Activated naive CD8-positive, alpha-beta T cell treated with anti-CD3 and anti-CD28 coated beads, Interleukin-2, amount 10 ng/mL, durations not matched to agents 7 days and 5 days (primary cell): ENCODE data around the gene CRB3. TPM values are rescaled to one million over a fixed set of nuclear protein-coding genes. Genes with fewer than 3 reads are reported as not detected.

ENCODE experiments used
- ATAC-seq: fragments of 150-1000 bp; cut with Tn5 transposase; one replicate; pipeline ENCODE4 v1.10.0; 2021; ENCODE audit warnings: low read depth, moderate library complexity
- POLR2A ChIA-PET: fragments of 350-600 bp; sonication (Branson Sonifier 250); formaldehyde crosslinking; loops from one replicate; lab custom pipeline; 2021; ENCODE audit warnings: antibody characterized with exemption; lab: Charles Lee
- DNase-seq: peaks from one replicate; pipeline ENCODE4 v3.0.0; 2021
- H3K27ac Mint-ChIP-seq: one replicate; pipeline ENCODE4 v1.8.0; 2022; ENCODE audit warnings: mild to moderate bottlenecking, mixed read lengths
- H3K27me3 Mint-ChIP-seq: one replicate; pipeline ENCODE4 v1.8.0; 2022; ENCODE audit warnings: mild to moderate bottlenecking, moderate library complexity, mixed read lengths
- H3K36me3 Mint-ChIP-seq: one replicate; pipeline ENCODE4 v1.8.0; 2021; ENCODE audit warnings: mild to moderate bottlenecking, mixed read lengths
- H3K4me1 Mint-ChIP-seq: one replicate; pipeline ENCODE4 v1.8.0; 2021; ENCODE audit warnings: mixed read lengths
- H3K4me3 Mint-ChIP-seq: one replicate; pipeline ENCODE4 v1.8.0; 2022; ENCODE audit warnings: mild to moderate bottlenecking, moderate library complexity, mixed read lengths
- H3K9me3 Mint-ChIP-seq: one replicate; pipeline ENCODE4 v1.8.0; 2021; ENCODE audit warnings: mixed read lengths
- total RNA-seq, 2 experiments: library from RNA; stranded (reverse); gene quantifications; one replicate each; pipeline ENCODE4 v1.2.3, GENCODE V29; 2021

The CRB3 gene, protein sequence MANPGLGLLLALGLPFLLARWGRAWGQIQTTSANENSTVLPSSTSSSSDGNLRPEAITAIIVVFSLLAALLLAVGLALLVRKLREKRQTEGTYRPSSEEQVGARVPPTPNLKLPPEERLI
- 1 to 10 TPM; 2.7 to 3.5 TPM for total RNA-seq

DNA sequence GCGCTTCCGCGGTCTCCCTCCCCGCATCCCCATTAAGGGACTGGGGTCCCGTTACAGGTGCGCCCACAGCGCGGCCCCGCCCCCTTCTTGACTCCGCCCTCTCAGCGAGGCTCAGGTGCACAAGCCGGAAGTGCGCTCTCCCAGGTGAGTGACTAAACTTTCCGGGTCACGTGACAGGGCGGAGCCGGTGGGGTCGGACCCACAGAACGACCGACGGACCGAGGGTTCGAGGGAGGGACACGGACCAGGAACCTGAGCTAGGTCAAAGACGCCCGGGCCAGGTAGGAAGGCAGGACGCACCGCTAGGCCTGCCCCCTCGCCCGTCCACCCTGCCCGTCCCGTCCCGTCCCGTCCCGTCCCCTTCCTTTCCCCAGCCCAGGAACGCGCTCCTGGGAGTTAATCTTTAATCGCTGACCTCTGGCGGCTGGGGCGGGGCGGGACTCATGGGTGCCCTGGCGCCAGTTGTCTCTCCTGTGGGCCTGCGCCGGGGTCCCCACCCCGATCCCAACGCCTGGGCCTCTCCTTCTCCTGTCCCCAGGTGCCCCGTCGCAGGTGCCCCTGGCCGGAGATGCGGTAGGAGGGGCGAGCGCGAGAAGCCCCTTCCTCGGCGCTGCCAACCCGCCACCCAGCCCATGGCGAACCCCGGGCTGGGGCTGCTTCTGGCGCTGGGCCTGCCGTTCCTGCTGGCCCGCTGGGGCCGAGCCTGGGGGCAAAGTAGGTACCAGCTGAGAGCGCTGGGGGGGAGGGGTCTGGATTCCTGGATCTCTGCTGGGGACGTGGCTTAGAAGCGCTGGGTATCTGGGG lies at the start of gene CRB3:
CRB3 (plus strand) TSS at position 202 of the 804 bp plus-strand sequence; CDS start at position 633, 431 bp downstream.
- Mint-ChIP-seq H3K4me1 (peaks cover 3% of the 10 kb centered on the region), H3K27ac (no peak within 1 kb of the TSS)
- no peak for ATAC-seq

DNA sequence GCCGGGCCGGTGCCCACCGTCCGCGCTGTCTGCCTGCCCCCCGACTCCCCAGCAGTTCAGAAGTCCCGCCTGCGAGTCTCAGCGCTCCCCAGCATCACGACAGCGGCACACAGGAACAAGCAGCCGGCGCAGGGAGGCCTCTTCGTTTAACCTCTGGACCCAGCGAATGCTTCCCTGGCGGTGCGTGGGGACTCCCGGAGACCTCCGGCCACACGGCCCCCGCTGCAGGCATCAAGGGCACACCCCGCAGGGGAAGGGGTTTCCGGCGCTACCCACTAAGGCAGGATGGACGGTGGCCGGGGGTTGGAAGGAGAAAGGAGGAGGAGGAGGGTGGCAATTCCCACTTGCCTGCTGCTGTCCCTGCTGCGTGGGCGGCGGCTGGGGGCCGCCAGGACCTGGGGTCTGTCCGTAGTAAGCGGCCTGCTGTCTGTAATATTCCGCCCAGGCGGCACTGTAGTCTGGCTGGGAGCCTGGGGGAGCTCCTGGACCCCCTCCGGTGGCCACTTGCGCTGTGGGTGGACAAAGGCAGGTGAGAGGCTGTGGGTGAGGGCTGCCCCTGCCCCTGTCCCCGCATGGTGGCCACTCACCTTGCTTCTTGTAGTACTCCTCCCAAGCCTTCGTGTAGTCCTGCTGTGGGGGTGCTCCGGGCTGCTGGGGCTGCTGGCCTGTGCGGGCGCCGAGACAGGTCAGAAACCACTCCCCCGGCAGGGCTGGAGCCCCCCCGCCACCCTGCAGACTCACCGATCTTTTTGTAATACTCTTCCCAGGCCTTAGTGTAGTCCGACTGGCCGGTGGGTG lies 49.1 kb upstream of the CRB3 start:
- DNase-seq: no peak
- H3K9me3 Mint-ChIP-seq: no peaks in the 10 kb centered on the region
- no peak overlapping the region for H3K27ac Mint-ChIP-seq
- no peak for ATAC-seq
- POLR2A ChIA-PET: no interaction called here
- H3K27me3 Mint-ChIP-seq: no peaks in the 10 kb centered on the region
- no peaks in the 10 kb centered on the region for H3K4me1 Mint-ChIP-seq
- no peak overlapping the region for H3K4me3 Mint-ChIP-seq
- peaks cover 8% of the 10 kb centered on the region for H3K36me3 Mint-ChIP-seq

More for the DNA sequence above, at the start of gene CRB3:
- POLR2A ChIA-PET: interaction anchor here (1.4 kb wide), 1 partner anchor 17 kb away, joined by 6 read pairs; the partner anchor contains the start of gene DENND1C
- Mint-ChIP-seq H3K4me3 (peak within 1 kb of the TSS; percentile 50), H3K36me3 (peaks cover 5% of the 10 kb centered on the region), H3K27me3 (no peaks in the 10 kb centered on the region), H3K9me3 (no peaks in the 10 kb centered on the region)
- peak; percentile 51 for DNase-seq

DNA sequence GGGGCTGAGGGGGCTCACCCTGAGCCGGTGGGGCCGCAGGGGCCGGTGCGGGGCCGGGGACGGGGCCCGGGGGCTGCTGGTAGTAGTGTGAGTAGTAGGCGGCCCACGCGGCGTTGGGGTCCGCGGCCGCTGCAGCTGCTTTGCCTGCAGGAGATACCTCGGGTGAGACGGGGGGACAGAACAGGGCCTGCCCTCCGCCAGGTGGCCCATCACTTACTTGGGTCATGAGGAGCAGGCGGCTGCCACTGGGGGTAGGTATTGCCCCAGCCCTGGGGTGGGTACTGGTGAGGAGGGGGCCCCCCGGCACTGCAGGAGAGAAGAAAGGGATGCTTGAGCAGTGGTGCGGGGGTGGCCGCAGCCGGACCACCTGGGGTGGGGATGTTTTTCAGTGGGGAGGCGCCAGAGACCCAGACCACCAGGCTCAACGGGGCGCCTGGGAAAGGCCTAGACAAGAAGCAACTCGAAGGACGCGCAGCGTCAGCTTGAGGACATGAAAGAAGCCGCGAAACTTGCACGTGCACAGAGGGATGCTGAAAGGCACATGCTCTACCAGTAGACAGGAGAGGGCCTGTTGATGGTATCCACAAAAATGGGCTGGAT lies 48.4 kb upstream of the CRB3 start:
- no peaks in the 10 kb centered on the region for H3K27me3 Mint-ChIP-seq
- H3K4me1 Mint-ChIP-seq: peaks cover 2% of the 10 kb centered on the region
- H3K27ac Mint-ChIP-seq: no peak overlapping the region
- H3K36me3 Mint-ChIP-seq: peaks cover 8% of the 10 kb centered on the region
- POLR2A ChIA-PET: no interaction called here
- H3K9me3 Mint-ChIP-seq: no peaks in the 10 kb centered on the region
- ATAC-seq (no peak), DNase-seq (no peak)
- H3K4me3 Mint-ChIP-seq: no peak overlapping the region

DNA sequence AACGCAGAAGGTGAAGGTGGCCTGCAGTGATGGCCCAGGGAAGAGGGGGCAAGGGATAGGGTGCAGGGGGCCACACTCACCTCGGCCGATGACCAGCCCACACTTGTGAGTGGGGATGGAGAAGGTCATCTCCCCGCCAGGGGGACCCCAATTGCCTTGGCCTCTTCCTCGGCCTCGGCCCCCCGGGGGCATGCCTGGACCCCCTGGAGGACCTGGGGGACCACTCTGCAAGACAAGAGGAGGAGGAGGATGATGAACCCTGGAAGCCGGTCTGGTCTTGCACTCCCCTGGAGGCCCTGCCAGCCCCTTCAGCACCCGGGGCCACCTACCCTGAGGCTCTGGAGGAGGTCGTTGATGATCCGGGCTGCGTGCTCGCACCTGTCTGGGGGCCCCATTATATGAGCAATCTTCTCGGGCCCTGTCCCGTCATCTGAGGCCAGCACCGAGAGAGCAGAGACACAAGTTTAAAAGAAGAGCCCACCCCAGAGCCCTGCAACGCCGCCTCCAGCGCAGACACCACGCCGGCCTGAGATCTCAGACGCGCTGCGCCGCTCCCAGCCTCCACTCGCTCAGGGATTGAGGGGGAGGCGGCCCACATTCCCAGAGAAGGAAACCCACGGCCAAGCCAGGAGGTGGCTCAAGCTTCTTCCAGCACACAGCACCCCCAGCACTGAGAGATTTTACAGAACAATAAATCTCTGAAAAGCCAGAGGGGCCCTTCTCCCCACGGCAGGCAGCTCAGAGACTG lies 47.2 kb upstream of the CRB3 start:
- Mint-ChIP-seq H3K4me1 (peaks cover 2% of the 10 kb centered on the region), H3K36me3 (peaks cover 10% of the 10 kb centered on the region), H3K27ac (no peak overlapping the region), H3K27me3 (no peaks in the 10 kb centered on the region), H3K4me3 (no peak overlapping the region), H3K9me3 (no peaks in the 10 kb centered on the region)
- DNase-seq (no peak), ATAC-seq (no peak)
- POLR2A ChIA-PET: no interaction called here

DNA sequence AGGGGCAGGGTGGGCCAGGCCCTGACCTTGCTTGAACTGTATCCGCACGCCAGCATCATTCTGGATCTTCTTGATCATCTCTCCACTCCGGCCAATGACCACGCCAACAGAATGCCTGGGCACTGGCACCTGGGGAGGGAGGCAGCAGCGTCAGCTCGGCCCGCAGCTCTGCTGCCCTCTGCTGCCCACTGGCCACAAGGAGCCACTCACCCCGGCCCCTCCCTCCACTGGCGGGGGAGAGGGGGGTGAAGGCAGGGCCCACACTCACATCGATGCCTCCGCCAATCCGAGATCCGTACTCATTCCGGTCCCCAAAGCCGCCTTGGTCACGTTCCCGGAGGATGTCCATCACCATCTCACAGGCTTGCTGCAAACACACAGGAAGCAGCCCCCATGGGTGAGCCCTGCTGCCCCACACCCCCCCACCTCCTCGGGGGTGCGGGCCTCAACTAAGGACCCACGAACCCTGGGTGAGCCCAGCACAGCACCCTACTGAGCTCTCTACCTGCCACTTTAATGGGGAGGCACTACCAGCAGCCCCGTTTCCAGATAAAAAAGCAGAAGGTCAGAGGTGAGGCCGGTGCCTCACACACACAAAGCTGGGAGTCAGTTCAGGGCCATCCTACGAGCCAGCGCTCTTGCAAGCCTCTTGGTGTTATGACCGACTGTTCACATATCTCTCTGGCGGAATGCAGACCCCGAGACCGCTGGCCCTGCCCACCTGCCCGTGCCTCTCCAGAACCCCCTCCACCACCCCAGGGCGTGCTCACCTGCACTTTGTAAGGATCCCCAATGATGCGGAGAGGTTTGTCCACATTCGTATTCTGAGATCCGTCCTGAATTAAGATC lies 46.1 kb upstream of the CRB3 start:
- peaks cover 16% of the 10 kb centered on the region for H3K36me3 Mint-ChIP-seq
- no peaks in the 10 kb centered on the region for H3K9me3 Mint-ChIP-seq
- POLR2A ChIA-PET: no interaction called here
- H3K27ac Mint-ChIP-seq: no peak overlapping the region
- no peak overlapping the region for H3K4me3 Mint-ChIP-seq
- no peak for ATAC-seq
- no peaks in the 10 kb centered on the region for H3K27me3 Mint-ChIP-seq
- H3K4me1 Mint-ChIP-seq: peaks cover 11% of the 10 kb centered on the region
- DNase-seq: no peak

DNA sequence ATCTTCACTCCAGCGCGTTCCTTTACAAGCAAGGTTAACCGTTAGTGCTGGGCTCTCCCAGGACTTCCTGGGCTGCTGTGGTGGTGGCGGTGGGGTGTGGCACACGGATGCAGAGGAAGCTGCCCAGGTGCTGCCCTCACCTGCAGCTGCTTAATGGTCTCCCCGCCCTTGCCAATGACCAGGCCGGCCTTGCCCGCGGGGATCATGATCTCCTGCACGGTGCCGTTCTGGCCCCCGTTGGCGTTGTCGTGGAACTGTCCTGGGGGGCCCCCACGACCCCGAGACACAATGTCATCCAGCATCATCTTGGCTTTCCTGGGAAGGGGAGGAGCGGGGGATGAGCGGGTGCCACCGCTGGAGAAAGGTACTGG lies 45.5 kb upstream of the CRB3 start:
- Mint-ChIP-seq H3K27ac (peak overlapping the region; percentile 32), H3K4me1 (peaks cover 16% of the 10 kb centered on the region), H3K9me3 (no peaks in the 10 kb centered on the region), H3K27me3 (no peaks in the 10 kb centered on the region), H3K4me3 (no peak overlapping the region), H3K36me3 (peaks cover 16% of the 10 kb centered on the region)
- DNase-seq: no peak
- no peak for ATAC-seq
- POLR2A ChIA-PET: no interaction called here

DNA sequence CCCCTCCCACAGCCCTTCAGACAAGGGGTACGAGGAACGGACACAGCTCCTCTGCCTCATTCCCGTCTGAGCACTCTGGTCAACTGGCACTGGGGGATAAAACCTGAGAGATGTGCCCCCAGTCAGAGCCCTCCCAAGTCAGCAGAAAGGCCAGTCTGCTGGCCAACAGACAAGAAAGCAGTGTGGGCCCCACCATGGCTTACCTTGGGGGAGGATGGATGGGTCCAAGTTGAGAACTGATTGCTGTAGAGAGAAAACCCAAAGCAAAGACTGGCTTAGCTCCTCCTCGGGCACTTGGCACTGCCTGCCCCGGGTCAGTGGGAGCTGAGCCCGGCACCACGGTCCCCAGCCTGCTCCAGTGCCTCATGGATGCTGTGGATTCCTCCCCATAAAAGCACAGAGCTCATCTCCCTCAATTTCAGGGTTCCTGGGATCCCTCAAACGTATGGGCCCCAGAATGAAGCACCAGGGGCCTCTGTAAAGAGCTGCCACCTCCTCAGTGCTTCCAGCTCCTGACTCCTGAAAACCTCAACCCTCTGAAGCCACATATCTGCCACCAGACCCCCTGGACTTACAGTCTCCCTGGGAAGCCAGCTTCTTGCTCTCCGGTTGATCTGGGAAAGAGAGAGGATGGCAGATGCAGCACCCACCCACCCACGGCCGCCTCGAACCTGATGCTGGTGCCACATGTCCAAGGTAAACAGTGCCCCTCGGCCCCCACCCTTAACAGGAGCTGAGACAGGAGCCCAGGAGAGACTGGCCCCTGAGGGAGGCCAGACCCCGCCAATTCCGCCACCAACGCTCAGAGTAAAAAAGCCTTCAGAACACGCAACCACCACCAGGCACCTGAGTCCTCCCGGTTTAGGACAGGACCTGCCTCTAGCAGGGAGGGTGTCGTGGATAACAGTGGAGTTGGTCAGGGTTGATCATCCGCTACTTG lies 42.7 kb upstream of the CRB3 start:
- Mint-ChIP-seq H3K4me1 (peaks cover 22% of the 10 kb centered on the region), H3K4me3 (no peak overlapping the region), H3K27ac (no peak overlapping the region), H3K27me3 (no peaks in the 10 kb centered on the region), H3K9me3 (no peaks in the 10 kb centered on the region), H3K36me3 (peaks cover 11% of the 10 kb centered on the region)
- POLR2A ChIA-PET: interaction anchor here (1.0 to 1.9 kb wide), 2 partner anchors 49 to 61 kb away, joined by 3 to 6 read pairs; partner anchors contain the start of genes ALKBH7 and CLPP
- DNase-seq (no peak), ATAC-seq (no peak)

DNA sequence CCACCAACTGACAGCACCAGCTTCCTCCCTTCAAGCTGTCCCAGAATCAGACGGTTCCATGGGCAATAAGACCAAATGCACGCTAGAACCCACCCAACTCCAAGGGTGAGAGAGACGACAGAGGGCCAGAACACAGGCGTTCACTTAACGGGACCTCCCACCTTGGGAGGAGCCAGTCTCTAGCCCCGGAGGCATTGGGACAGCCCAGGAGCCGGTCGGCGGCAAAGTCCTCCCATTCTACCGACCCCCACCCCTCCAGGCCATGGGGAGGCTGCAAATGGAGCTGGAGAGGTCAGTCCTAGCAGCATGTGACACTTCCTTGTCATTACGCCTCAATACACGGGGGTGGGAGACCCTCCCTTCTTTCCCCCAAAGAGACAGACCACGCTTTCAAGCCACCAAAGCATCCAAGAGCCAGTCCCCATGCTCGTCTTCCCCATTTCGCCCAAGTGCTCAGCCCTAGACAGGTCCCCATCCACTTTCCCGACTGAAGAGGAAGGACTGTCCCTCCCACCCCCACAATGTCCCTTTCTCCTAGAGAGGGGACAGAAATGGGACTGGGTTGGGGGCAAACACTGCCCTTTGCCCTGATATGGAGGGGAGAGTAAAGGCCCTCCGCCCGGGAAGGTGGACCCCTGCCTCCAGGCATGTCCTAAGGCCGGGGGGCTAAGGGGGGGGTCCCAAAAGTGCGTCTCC lies 40.4 kb upstream of the CRB3 start:
- Mint-ChIP-seq H3K27ac (peak overlapping the region; percentile 83), H3K9me3 (no peaks in the 10 kb centered on the region), H3K4me3 (peak overlapping the region; percentile 82), H3K27me3 (no peaks in the 10 kb centered on the region), H3K36me3 (peaks cover 8% of the 10 kb centered on the region), H3K4me1 (peaks cover 22% of the 10 kb centered on the region)
- POLR2A ChIA-PET: interaction anchor here (0.6 to 3.8 kb wide), 4 partner anchors 30 to 440 kb away, joined by 3 to 28 read pairs (median 14); partner anchors contain the start of genes DENND1C and GTF2F1
- DNase-seq (peak; percentile 56), ATAC-seq (no peak)

DNA sequence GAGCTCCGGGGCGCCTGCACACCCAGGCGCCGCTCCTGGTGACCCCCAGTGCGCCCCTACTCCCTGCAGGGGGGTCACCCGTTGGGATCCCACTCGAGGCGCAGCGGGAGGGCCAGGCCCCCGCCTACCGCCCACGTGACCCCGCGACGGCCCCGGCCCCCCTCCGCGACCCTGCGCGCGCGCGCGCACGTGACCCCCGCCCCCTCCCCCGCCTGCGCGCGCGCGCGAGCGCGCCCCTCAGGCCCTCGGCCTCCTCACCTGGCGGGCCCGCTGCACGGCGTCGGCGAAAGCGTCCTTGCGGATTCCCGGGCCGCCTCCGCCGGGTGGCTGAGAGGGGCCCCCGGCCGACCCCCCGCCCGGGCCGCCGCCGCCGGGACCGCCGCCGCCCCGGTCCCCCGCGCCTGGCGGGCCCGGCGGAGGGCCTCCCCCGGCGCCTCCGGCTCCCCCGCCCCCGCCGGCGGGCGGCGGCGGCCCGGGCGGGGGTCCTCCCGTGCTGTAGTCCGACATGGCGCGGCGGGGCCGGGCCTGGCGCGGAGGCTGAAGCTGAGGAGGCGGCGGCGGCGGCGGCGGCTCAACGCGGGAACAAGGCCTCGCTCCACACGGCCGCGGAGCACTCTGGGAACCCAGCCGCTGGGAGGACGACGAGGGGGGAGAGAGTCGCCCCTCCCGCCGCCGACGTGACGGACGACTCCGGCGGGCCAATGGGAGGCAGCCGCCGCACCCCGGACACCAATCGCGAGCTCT lies 39.7 kb upstream of the CRB3 start, which contains the start of gene KHSRP:
KHSRP (minus strand) TSS at position 617 of the 744 bp plus-strand sequence; CDS start at position 507, 110 bp downstream.
- peaks cover 8% of the 10 kb centered on the region for H3K36me3 Mint-ChIP-seq
- POLR2A ChIA-PET: interaction anchor here (0.6 to 3.8 kb wide), 17 partner anchors 31 to 1629 kb away, joined by 3 to 28 read pairs (median 6); partner anchors contain the start of genes ALKBH7, CCL25, CLPP and DENND1C
- H3K27ac Mint-ChIP-seq: peak within 1 kb of the TSS; percentile 98
- H3K4me3 Mint-ChIP-seq: peak within 1 kb of the TSS; percentile 82
- H3K9me3 Mint-ChIP-seq: no peaks in the 10 kb centered on the region
- H3K4me1 Mint-ChIP-seq: peaks cover 24% of the 10 kb centered on the region
- ATAC-seq (no peak), DNase-seq (peak; percentile 58)
- no peaks in the 10 kb centered on the region for H3K27me3 Mint-ChIP-seq
